Measurements from ENCODE around the gene NSUN4. TPM values are rescaled to one million over a fixed set of nuclear protein-coding genes. Genes with fewer than 3 reads are reported as not detected.

NSUN4 gene
- total and polyA plus RNA-seq, 9 of the 15 experiments (the other 6 are each of a cell fraction or from before 2014, with no cell fraction given) = 33.4 to 60.2 (median 46.3) TPM

GRCh38 chr1:46306159-46306530 is 34.5 kb upstream of the NSUN4 start (continued):
- TF ChIP-seq, protein P1, sequence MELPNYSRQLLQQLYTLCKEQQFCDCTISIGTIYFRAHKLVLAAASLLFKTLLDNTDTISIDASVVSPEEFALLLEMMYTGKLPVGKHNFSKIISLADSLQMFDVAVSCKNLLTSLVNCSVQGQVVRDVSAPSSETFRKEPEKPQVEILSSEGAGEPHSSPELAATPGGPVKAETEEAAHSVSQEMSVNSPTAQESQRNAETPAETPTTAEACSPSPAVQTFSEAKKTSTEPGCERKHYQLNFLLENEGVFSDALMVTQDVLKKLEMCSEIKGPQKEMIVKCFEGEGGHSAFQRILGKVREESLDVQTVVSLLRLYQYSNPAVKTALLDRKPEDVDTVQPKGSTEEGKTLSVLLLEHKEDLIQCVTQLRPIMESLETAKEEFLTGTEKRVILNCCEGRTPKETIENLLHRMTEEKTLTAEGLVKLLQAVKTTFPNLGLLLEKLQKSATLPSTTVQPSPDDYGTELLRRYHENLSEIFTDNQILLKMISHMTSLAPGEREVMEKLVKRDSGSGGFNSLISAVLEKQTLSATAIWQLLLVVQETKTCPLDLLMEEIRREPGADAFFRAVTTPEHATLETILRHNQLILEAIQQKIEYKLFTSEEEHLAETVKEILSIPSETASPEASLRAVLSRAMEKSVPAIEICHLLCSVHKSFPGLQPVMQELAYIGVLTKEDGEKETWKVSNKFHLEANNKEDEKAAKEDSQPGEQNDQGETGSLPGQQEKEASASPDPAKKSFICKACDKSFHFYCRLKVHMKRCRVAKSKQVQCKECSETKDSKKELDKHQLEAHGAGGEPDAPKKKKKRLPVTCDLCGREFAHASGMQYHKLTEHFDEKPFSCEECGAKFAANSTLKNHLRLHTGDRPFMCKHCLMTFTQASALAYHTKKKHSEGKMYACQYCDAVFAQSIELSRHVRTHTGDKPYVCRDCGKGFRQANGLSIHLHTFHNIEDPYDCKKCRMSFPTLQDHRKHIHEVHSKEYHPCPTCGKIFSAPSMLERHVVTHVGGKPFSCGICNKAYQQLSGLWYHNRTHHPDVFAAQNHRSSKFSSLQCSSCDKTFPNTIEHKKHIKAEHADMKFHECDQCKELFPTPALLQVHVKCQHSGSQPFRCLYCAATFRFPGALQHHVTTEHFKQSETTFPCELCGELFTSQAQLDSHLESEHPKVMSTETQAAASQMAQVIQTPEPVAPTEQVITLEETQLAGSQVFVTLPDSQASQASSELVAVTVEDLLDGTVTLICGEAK (IDR thresholded peaks at IDR 0.05) = peak; percentile 38; the same call in 1 of the 2 replicates
- TF ChIP-seq, protein P1 (CRISPR knock-in tag; IDR thresholded peaks at IDR 0.05) = no peak
- TF ChIP-seq GATAD2A (IDR thresholded peaks at IDR 0.05) (no peak), KLF13 (tag; IDR thresholded peaks at IDR 0.05; ENCODE audit: borderline replicate concordance, low read depth) (no peak)
